Measurements from ENCODE around the gene GFM1. TPM values are rescaled to one million over a fixed set of nuclear protein-coding genes. Genes with fewer than 3 reads are reported as not detected.

The GFM1 gene
- total and polyA plus RNA-seq, 2 donors (not counting 1 experiment from before 2014, with no cell fraction given), result 9.8 to 46.0 TPM

- Histone ChIP-seq H4K20me1 (ENCODE audit: control insufficient read depth, insufficient read depth, low read length, poor library complexity, severe bottlenecking) (no peaks in the 10 kb centered on the region), H3K27me3 (replicated peaks in 1 of 4; ENCODE audit: control extremely low read depth in 1 of 4, control insufficient read depth in 3 of 4, insufficient read depth in 4 of 4, low read length in 3 of 4) (no peaks in the 10 kb centered on the region), H3K27ac (ENCODE audit: low read length in 2 of 2) (no peak overlapping the region), H3K36me3 (replicated peaks in 1 of 2; ENCODE audit: control extremely low read depth in 1 of 2, control insufficient read depth in 1 of 2, extremely low read depth in 1 of 2, insufficient read depth in 2 of 2, low read length in 1 of 2) (peaks cover 6 to 62% of the 10 kb centered on the region in 2 experiments), H3K9ac (ENCODE audit: low read length) (no peak overlapping the region), H2AFZ (ENCODE audit: insufficient read depth, low read depth, low read length, poor library complexity, severe bottlenecking) (no peak overlapping the region), H3K4me3 (ENCODE audit: control extremely low read depth in 1 of 5, extremely low read depth in 1 of 5, insufficient read depth in 1 of 5, low read depth in 2 of 5, low read length in 4 of 5) (no peak overlapping the region), H3K4me2 (replicated peaks; ENCODE audit: low read depth, low read length, poor library complexity, severe bottlenecking) (no peak overlapping the region), H3K79me2 (ENCODE audit: control insufficient read depth, insufficient read depth, low read length) (no peaks in the 10 kb centered on the region), H3K4me1 (ENCODE audit: control insufficient read depth in 2 of 2, insufficient read depth in 2 of 2, low read length in 2 of 2) (no peaks in the 10 kb centered on the region), H3K9me3 (ENCODE audit: control extremely low read depth in 1 of 3, control insufficient read depth in 2 of 3, insufficient read depth in 1 of 3, low read length in 2 of 3) (no peaks in the 10 kb centered on the region)
- Mint-ChIP-seq H3K4me1 (no peaks in the 10 kb centered on the region), H3K27me3 (no peaks in the 10 kb centered on the region), H3K27ac (no peak overlapping the region), H3K9me3 (ENCODE audit: insufficient read depth) (no peaks in the 10 kb centered on the region), H3K4me3 (no peak overlapping the region)
- DNase-seq (no peak), ATAC-seq (ENCODE audit: low read depth) (no peak)
- ChIA-PET CTCF (interaction anchor here (1.0 to 3.3 kb wide), 9 partner anchors 10 to 133 kb away, joined by 3 to 31 read pairs (median 5); partner anchors contain the start of gene GFM1), POLR2A (no interaction called here)
- intact Hi-C loops (cut with micrococcal nuclease), result loop anchor here (1.0 kb wide), 1 partner anchor 12 kb away; the partner anchor contains the start of gene LXN
- no CpG with 5 or more reads among the region's 4 CpGs for WGBS (ENCODE audit: insufficient coverage)
- TF ChIP-seq EZH2 (IDR thresholded peaks at IDR 0.05; ENCODE audit: borderline replicate concordance, insufficient read depth, low read depth, low read length, poor library complexity, severe bottlenecking), result no peak
- TF ChIP-seq, protein P1, sequence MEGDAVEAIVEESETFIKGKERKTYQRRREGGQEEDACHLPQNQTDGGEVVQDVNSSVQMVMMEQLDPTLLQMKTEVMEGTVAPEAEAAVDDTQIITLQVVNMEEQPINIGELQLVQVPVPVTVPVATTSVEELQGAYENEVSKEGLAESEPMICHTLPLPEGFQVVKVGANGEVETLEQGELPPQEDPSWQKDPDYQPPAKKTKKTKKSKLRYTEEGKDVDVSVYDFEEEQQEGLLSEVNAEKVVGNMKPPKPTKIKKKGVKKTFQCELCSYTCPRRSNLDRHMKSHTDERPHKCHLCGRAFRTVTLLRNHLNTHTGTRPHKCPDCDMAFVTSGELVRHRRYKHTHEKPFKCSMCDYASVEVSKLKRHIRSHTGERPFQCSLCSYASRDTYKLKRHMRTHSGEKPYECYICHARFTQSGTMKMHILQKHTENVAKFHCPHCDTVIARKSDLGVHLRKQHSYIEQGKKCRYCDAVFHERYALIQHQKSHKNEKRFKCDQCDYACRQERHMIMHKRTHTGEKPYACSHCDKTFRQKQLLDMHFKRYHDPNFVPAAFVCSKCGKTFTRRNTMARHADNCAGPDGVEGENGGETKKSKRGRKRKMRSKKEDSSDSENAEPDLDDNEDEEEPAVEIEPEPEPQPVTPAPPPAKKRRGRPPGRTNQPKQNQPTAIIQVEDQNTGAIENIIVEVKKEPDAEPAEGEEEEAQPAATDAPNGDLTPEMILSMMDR (IDR thresholded peaks at IDR 0.05), result no peak
Measured at GRCh38 chr3:158660711-158661110, 16.4 kb downstream of the GFM1 start.

- CTCF ChIA-PET, result interaction anchor here (1.4 to 2.8 kb wide), 2 partner anchors 11 to 18 kb away, joined by 3 to 11 read pairs; partner anchors contain the start of gene GFM1
- POLR2A ChIA-PET, result no interaction called here
- intact Hi-C loops (cut with micrococcal nuclease), result no loop called here
Measured at GRCh38 chr3:158663246-158663645, 18.9 kb downstream of the GFM1 start.

More at GRCh38 chr3:158663246-158663645, 18.9 kb downstream of the GFM1 start:
- Histone ChIP-seq H3K4me1 (ENCODE audit: control insufficient read depth in 2 of 2, insufficient read depth in 2 of 2, low read length in 2 of 2) (no peaks in the 10 kb centered on the region), H3K9me3 (ENCODE audit: control extremely low read depth in 1 of 3, control insufficient read depth in 2 of 3, insufficient read depth in 1 of 3, low read length in 2 of 3) (no peaks in the 10 kb centered on the region), H2AFZ (ENCODE audit: insufficient read depth, low read depth, low read length, poor library complexity, severe bottlenecking) (no peak overlapping the region), H4K20me1 (ENCODE audit: control insufficient read depth, insufficient read depth, low read length, poor library complexity, severe bottlenecking) (no peaks in the 10 kb centered on the region), H3K27ac (ENCODE audit: low read length in 2 of 2) (no peak overlapping the region), H3K79me2 (ENCODE audit: control insufficient read depth, insufficient read depth, low read length) (no peaks in the 10 kb centered on the region), H3K27me3 (replicated peaks in 1 of 4; ENCODE audit: control extremely low read depth in 1 of 4, control insufficient read depth in 3 of 4, insufficient read depth in 4 of 4, low read length in 3 of 4) (no peaks in the 10 kb centered on the region), H3K36me3 (replicated peaks in 1 of 2; ENCODE audit: control extremely low read depth in 1 of 2, control insufficient read depth in 1 of 2, extremely low read depth in 1 of 2, insufficient read depth in 2 of 2, low read length in 1 of 2) (peaks cover 8 to 74% of the 10 kb centered on the region in 2 experiments), H3K4me2 (replicated peaks; ENCODE audit: low read depth, low read length, poor library complexity, severe bottlenecking) (no peak overlapping the region), H3K9ac (ENCODE audit: low read length) (no peak overlapping the region), H3K4me3 (ENCODE audit: control extremely low read depth in 1 of 5, extremely low read depth in 1 of 5, insufficient read depth in 1 of 5, low read depth in 2 of 5, low read length in 4 of 5) (no peak overlapping the region)
- ATAC-seq (ENCODE audit: low read depth), result no peak
- Mint-ChIP-seq H3K4me3 (no peak overlapping the region), H3K4me1 (no peaks in the 10 kb centered on the region), H3K27ac (no peak overlapping the region), H3K27me3 (no peaks in the 10 kb centered on the region), H3K9me3 (ENCODE audit: insufficient read depth) (no peaks in the 10 kb centered on the region)
- TF ChIP-seq, protein P1 (IDR thresholded peaks at IDR 0.05), result no peak
- TF ChIP-seq EZH2 (IDR thresholded peaks at IDR 0.05; ENCODE audit: borderline replicate concordance, insufficient read depth, low read depth, low read length, poor library complexity, severe bottlenecking), result no peak
- no CpG with 5 or more reads among the region's 1 CpG for WGBS (ENCODE audit: insufficient coverage)
- no peak for DNase-seq

Measured in B cell (primary cell).